Right ventricle myocardium inferior (tissue), 1 donor: ENCODE data around the gene FOXRED1. TPM values are rescaled to one million over a fixed set of nuclear protein-coding genes. Genes with fewer than 3 reads are reported as not detected.
"Not testable (repeated sequence)": the region's sequence is repeated elsewhere in the genome, so short reads cannot be mapped to it uniquely, and the experiment has no call there.

ENCODE experiments used
- ATAC-seq: fragments of 200-7000 bp; cut with Tn5 transposase; one replicate; pipeline ENCODE4 v1.9.1; 2020; ENCODE audit warnings: mild to moderate bottlenecking, moderate library complexity
- DNase-seq: peaks from one replicate; pipeline ENCODE4 v3.0.0; 2021; ENCODE audit errors: missing footprints
- intact Hi-C: fragments of 100-400 bp; cut with DNase I; formaldehyde crosslinking; loops from one replicate; pipeline ENCODE4 v1.11.0; 2022
- total RNA-seq: library from RNA; stranded (reverse); fragmentation: NEBNext Ultra II Directional; extraction: Animal tissue kit (Norgen Biotek cat#: 25700); gene quantifications from one replicate; pipeline ENCODE4 v1.2.1, GENCODE V29; 2021
- donor health status: DM: no; HTN: yes; CAD: no; lungs with severe emphysema.

The FOXRED1 gene
- total RNA-seq, 1 donor from 2014 or later: 31.6 TPM

DNA sequence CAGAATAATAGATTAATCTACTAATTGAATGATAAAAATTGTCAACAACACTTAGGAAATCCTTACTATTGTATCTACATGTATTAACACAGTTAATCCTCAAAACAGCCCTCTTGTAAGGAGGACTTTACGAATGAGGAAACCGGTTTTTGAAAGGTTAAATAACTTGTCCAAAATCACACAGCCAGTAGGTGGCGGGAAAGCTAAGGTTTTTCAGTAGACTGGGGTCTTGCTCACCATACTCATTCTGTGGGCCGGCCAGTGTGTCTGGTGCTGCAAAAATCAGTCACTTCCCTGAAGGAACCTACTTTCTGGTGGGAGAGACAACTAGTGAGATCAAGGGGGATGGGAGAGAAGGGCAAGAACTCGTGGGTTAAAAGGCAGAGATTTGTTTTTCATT is 38.8 kb downstream of the FOXRED1 start:
- intact Hi-C loops: loop anchor here (5.0 to 10.0 kb wide), 2 partner anchors 685 to 1037 kb away; no protein-coding TSS in a partner anchor
- ATAC-seq (no peak), DNase-seq (no peak)

DNA sequence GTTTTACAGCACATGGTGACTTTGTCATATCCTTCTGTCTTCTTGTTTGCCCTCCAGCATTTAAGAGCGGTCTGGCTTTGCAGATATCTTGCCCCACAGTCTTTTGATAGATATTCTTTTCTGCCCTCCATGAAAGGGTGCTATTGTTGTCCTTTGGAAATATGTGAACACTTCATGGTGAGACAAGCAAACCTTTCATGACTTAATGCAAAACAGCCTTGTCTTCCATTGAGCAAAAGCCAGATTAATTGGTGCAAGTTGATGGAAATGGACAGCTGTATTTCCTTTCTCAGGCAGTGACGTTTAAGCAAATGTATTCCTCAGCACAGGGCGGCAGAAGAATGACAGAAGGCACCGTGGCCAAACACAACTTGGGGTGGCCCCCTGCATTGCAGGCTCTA is 39.3 kb downstream of the FOXRED1 start:
- no peak for DNase-seq
- ATAC-seq: no peak
- intact Hi-C loops: loop anchor here (5.0 to 10.0 kb wide), 2 partner anchors 684 to 1037 kb away; no protein-coding TSS in a partner anchor

DNA sequence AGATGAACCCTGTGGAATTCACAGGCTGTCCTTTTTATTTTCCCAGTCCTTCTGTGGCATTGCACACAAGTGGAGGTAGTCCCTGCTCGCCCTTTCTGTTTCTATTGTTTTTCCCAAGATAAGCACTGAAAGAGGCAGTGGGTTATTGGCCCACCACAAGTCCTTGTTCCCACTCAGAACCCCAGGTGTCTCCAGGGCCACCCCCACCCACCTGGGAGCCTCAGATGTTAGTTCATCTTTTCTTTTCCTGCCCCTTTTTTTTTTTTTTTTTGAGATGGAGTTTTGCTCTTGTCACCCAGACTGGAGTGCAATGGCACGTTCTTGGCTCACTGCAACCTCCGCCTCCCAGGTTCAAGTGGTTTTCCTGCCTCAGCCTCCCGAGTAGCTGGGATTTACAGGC is 39.8 kb downstream of the FOXRED1 start:
- DNase-seq, ATAC-seq: not testable (repeated sequence)
- intact Hi-C loops: loop anchor here (5.0 to 10.0 kb wide), 2 partner anchors 684 to 1036 kb away; no protein-coding TSS in a partner anchor

DNA sequence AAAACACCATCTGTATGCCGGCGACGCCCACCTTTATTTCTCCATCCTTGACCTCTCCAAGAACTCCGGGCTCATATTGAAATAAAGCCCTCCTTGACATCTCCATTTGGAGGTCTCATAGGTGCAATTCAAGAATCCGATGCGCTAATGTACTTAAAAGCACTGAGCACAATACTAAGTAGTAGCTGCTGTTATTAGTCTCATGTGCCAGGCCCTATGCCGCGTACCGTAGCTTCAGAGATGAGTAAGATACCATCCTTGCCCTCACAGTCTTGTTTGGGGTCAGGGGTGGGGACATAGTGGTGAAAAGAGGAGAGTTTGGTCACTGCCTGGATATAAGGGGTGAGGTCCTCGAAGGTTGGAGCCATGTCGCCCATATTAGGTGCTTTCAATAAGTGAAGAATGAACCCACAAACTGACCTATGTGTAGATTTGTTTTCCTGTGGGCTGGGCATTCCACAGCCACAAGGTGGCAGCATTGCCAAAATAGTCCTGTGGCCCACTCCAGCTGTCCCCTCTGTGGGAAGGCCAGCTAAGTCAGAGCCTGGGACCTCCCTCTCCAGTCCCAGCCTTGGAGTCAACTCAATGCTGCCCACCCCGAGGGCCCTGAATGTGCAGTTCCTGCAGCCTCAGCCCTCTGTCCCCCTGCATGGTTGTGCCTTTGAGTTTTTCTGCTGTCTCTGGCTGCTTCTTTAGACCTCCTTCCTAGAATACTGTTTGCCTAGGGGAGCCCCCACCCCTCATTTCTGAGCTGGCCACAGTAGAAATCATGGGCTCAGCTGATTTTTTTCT is 41.4 kb downstream of the FOXRED1 start:
- peak; percentile 82 for DNase-seq
- peak; percentile 95 for ATAC-seq
- intact Hi-C loops: loop anchor here (1.0 to 2.0 kb wide), 2 partner anchors 130 to 170 kb away; no protein-coding TSS in a partner anchor

DNA sequence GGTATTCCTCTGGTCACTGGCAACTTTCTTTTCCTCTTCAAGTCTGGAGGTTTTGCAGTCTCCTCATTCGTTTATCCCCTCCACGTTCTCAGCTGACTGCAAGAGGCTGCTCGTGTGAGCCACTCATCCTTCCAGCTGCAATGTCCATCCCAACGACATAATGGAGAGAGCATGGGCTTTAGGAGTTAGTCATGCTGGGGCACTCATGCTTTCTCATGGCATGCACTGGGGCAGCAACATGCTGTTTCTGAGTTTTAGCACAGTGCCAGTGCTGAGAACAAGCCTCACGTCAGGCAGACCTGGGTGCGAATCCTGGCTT is 42.0 kb downstream of the FOXRED1 start:
- DNase-seq (no peak), ATAC-seq (peak; percentile 9)
- intact Hi-C loops: loop anchor here (1.0 to 2.0 kb wide), 2 partner anchors 130 to 169 kb away; no protein-coding TSS in a partner anchor

DNA sequence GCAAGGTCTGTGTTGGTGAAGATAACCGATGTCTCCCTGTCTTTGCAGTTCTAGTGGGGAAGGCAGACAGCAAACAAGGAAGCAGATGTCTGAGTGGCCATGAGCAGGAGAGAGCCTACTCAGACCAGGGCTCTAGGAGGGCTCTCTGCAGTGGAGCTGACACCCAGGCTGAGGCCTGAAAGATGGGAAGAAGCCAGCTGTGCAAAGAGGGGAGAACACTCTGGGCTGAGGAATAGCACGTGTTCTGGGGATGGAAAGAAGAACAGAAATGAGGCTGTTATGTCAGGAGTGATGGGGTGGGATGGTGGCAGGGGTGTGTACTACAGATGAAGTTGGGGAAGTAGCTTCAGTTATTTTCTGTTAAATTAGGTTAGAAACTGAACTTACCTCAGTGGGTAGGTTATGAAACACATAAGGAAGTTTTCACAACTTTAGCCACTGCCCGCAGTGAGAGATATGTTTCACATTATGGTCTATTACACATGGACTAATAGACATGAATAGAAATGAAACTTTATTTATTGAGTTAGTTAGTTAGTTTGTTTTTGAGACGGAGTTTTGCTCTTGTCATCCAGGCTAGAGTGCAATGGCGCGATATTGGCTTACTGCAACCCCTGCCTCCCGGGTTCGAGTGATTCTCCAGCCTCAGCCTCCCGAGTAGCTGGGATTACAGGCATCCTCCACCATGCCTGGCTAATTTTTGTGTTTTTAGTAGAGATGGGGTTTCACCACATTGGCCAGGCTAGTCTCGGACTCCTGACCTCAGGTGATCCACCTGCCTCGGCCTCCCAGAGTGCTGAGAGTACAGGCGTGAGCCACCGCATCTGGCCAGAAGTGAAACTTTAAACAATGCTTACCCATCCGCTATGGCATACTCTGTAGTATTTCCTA is 42.7 kb downstream of the FOXRED1 start:
- intact Hi-C loops: loop anchor here (2.0 kb wide), 1 partner anchor 129 kb away; no protein-coding TSS in a partner anchor
- no peak for DNase-seq
- ATAC-seq: peak; percentile 8

DNA sequence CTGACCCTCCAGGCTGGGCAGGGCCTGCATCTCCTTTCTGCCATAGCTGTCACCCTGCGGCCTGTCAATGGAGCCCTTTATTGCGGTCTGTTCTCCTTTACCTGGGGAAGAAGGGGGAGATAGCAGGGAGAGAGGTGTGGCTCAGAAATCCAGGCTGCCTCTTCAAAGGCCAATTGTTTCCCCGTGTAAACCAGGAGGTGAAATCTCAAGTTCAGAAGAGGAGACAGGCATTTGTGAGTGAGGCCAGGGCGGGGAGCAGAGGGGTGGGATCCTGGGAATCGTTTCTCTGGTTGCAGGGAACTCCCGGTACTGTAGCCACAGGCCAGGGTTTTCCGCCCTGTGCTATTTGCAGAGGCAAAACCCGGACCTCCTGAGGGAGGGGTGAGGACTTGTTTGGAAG is 44.0 kb downstream of the FOXRED1 start:
- no peak for DNase-seq
- intact Hi-C loops: no loop called here
- ATAC-seq: no peak

DNA sequence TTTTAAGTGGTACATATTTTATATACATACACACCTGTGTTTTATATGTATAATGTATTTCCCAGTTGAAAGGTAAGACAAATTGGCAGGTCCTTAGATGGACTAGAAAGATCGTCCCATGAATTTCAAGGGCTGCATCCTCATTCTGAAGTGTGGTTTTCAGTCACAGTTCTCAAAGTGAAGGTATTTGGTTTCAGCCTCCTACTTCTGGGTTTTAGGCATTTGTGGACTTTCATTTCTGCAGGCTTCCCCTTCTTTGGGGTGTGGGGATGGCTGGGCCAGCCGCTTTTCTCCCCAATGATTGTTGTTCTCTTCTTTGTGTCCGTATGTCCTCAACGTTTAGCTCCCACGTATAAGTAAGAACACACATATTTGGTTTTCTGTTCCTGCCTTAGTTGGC is 44.9 kb downstream of the FOXRED1 start:
- ATAC-seq (no peak), DNase-seq (no peak)
- intact Hi-C loops: no loop called here

DNA sequence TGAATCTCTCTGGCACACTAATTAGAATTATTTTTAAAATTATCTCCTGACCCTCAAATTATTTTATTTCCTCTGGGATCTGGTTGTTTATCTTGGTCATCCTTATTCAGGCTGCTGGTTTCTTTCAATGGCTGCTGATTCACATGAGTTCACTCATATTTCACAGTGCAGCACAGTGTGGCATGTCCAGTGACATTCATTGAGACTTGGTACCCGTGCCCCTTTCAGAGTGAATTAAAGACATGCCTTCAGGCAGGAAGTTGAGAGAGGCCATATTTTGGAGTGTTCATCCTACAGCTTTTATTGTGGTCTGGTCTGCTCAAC is 48.4 kb downstream of the FOXRED1 start:
- ATAC-seq (no peak), DNase-seq (no peak)
- intact Hi-C loops: loop anchor here (5.0 kb wide), 3 partner anchors 40 to 100 kb away; partner anchors contain the start of gene ST3GAL4

DNA sequence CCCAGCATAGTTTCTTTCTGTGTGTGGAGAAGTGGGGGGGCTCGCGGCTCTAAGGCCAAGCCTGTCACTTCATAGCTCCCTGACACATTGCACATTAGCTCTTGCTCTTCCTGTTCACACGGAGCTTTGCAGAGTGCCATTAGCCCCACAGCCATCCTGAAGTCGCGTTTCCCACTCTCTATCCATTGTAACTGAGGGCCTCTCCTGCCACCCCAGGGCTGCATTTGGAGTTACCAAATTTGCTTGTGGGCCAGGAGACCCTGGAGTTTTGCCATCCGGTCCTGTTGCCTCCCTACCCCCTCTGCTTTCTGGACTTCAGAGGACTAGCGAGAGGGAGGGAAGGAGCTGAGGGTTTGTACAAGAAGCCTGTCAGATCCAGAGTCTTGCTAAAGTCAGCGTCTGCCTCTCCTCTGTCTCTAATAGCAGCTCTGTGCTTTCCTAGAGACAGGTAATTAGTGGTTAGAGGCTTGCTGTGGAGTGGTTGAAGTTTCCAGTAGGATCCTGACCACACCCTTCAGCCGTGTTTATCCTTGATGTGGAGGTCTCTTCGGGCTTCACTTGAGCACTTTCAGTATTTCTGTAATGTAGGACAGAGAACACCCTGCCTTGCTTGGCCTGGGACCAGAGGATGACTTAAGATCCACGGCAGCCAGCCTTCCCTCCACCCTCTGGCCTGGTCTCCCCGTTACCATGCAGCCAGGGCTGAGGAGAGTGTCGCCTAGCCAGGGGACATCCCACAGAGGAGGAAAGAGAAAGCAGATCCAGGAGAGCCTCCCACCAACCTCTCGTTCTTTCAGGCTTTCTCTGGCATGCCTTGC is 49.0 kb downstream of the FOXRED1 start:
- intact Hi-C loops: loop anchor here (5.0 kb wide), 3 partner anchors 39 to 99 kb away; partner anchors contain the start of gene ST3GAL4
- DNase-seq (peak; percentile 83), ATAC-seq (peak; percentile 95)

DNA sequence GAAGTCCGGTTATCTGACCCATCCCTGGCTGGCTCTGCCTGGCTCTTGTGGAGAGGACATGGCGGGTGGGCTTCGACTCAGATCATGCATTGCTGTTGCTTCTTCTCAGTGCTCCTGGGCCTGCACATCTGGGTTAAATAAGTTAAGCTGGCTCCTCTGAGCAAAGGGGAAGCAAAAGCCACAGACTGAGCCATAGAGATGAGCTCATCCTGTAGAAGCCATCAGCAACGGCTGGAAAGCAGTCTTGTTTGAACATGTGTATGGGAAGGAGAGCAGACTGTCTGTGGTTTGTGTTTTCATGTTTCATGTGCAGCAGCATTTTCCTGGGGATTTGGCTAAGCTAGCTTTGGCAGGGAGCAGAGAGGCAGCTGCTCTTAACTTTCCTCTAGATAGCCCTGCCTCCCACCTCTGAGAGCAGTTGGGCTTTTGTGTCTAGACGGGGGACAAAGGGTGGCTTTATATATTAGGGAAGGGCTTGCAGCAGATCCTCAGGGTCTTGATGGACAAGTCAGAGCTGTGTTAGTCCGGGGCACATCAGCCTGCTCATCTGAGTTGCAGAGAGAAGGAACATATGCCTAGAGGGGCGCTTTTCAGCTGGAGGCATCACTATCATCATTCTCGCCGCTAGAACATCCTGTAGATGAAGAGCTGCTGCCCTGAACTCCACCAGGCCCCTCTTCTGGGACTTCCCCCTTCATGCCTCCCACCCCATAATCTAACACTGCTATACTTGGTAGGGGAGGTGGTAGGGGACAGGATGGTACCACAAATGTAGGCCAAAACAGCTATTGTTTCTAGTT is 49.8 kb downstream of the FOXRED1 start:
- peak; percentile 88 for ATAC-seq
- intact Hi-C loops: loop anchor here (5.0 kb wide), 3 partner anchors 39 to 99 kb away; partner anchors contain the start of gene ST3GAL4
- DNase-seq: no peak

DNA sequence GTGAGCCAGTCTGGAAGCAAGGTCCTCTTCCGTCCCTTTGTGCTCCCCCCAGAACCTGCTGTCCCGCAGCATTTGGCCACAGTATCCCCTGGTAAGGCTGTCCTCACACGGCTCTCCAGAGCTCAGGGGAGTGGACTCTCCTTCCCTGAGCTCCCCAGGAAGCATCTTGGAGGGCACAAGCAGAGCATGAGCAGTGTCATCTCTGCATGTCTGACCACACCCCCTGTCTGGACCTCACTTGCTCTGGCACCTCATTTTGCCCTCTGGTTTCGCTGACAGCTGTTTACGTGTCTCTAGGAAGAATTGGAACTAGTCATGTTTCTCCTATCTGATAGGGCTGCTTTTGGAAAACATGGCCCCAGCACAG is 50.4 kb downstream of the FOXRED1 start:
- no peak for ATAC-seq
- intact Hi-C loops: loop anchor here (5.0 kb wide), 3 partner anchors 38 to 98 kb away; partner anchors contain the start of gene ST3GAL4
- DNase-seq: no peak

DNA sequence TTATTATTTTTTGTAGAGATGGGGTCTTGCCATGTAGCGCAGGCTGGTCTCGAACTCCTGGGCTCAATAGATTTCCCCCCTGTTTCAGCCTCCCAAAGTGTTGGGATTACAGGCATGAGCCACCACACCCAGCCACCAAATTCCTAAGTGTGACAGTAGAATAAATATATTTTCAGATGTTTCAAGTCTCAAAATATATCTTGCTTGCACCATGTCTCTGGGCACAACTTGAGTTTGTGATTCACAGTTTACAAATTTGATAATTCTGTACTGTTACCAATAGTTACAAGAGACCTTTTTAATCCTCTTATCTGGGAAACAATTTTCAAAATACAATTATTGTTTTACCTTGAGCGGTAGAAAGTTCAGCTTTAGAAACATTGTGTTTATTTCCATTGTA is 54.0 kb downstream of the FOXRED1 start:
- ATAC-seq (no peak), DNase-seq (no peak)
- intact Hi-C loops: no loop called here

DNA sequence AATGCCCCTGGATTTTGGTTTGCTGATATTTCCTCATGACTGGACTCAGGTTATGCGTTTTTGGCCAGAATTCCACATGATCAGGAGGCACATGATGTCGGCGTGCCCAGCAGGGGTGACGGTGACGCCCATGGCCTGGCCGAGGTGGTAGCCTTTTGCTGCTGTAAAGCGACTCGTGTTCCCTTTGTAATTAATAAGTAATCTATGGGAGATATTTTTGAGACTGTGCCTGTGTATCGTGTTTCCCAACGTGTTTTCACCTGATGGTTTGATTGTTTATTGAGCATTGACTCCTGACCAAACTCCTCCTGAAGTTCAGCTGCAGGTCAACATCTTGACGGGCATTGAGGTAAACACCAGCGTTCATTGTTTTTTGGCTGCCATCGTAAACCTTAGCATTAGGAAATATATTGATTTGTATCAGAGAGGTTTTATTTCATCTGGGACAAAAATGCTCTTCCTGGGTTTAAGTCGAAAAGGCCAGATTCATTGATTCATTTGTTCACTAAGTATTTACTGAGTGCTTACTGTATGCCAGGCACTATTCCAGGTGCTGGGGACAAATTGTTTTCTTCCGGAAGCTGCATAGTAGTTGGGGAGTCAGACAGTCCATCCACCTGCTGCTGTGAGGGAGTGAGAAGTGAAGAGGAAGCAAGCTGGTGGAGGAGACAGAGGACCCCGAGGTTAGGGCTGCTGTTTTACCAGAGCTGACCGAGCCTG is 58.5 kb downstream of the FOXRED1 start:
- intact Hi-C loops: no loop called here
- DNase-seq (no peak), ATAC-seq (no peak)
